Panc1 (cell line): Measurements from ENCODE around the gene NFIB. TPM values are rescaled to one million over a fixed set of nuclear protein-coding genes. Genes with fewer than 3 reads are reported as not detected.

ENCODE experiments used
- ATAC-seq: fragments of 200-7000 bp; cut with Tn5 transposase; 2 replicates; pipeline ENCODE4 v1.9.1; 2020; ENCODE audit warnings: mild to moderate bottlenecking, moderate library complexity
- BruUV-seq: library from RNA; stranded (reverse); fragments of 400-500 nt; replicated peaks from 2 replicates; lab custom pipeline; 2021; lab: Mats Ljungman, UMichigan
- CTCF ChIA-PET: fragments of 300-600 bp; sonication (Branson Sonifier 250); formaldehyde crosslinking; loops from one replicate; lab custom pipeline; 2022; ENCODE audit warnings: antibody characterized with exemption; lab: Charles Lee
- POLR2A ChIA-PET: fragments of 300-600 bp; sonication (Branson Sonifier 250); formaldehyde crosslinking; loops from one replicate; lab custom pipeline; 2022; ENCODE audit warnings: antibody characterized with exemption; lab: Charles Lee
- DNase-seq: peaks from one replicate; pipeline ENCODE4 v3.0.0-alpha.2; 2010; ENCODE audit warnings: low read depth, low spot score
- H3K27ac ChIP-seq: 2 replicates; pipeline ENCODE4 v1.5.1; 2011; ENCODE audit warnings: mild to moderate bottlenecking, low read length, inconsistent platforms
- H3K27me3 ChIP-seq: fragments of 200-500 bp; sonication (Bioruptor generic); 2 replicates; pipeline ENCODE4 v1.6.0; 2014; ENCODE audit warnings: low read length, inconsistent platforms; ENCODE audit not compliant: control insufficient read depth, insufficient read depth
- H3K36me3 ChIP-seq: fragments of 200-500 bp; sonication (Bioruptor generic); 2 replicates; pipeline ENCODE4 v1.5.1; 2014; ENCODE audit warnings: inconsistent platforms, mild to moderate bottlenecking, low read length, moderate library complexity; ENCODE audit not compliant: control insufficient read depth, insufficient read depth
- H3K4me1 ChIP-seq: 2 replicates; pipeline ENCODE4 v1.5.1; 2011; ENCODE audit warnings: inconsistent platforms, mild to moderate bottlenecking, low read length, moderate library complexity; ENCODE audit not compliant: control insufficient read depth, insufficient read depth
- H3K4me3 ChIP-seq, 2 experiments: 2 replicates each; pipeline ENCODE4 v1.5.1; 2011 to 2012; ENCODE audit warnings: low read depth in 2 of 2, low read length in 2 of 2, mild to moderate bottlenecking in 2 of 2, inconsistent platforms in 1 of 2, moderate library complexity in 1 of 2
- H3K9me3 ChIP-seq: fragments of 200-500 bp; sonication (Bioruptor generic); 2 replicates; pipeline ENCODE4 v1.5.1; 2014; ENCODE audit warnings: low read depth, mild to moderate bottlenecking, inconsistent platforms, low read length, moderate library complexity; ENCODE audit not compliant: control insufficient read depth, insufficient read depth
- POLR2AphosphoS5 ChIP-seq: IDR thresholded peaks from 2 replicates; pipeline ENCODE4 v1.6.1; 2012; ENCODE audit warnings: mild to moderate bottlenecking, low read depth, low read length, moderate library complexity
- REST ChIP-seq, 2 experiments: IDR thresholded peaks; 2 replicates each; pipeline ENCODE4 v1.6.1; 2011 to 2012; ENCODE audit warnings: low read depth in 2 of 2, control low read depth in 1 of 2, low read length in 1 of 2, mild to moderate bottlenecking in 1 of 2, moderate library complexity in 1 of 2; ENCODE audit not compliant: insufficient read depth in 1 of 2
- SIN3A ChIP-seq: IDR thresholded peaks from 2 replicates; pipeline ENCODE4 v1.6.1; 2012; ENCODE audit warnings: low read depth, mild to moderate bottlenecking, low read length, moderate library complexity, borderline replicate concordance; ENCODE audit not compliant: insufficient read depth
- TCF7L2 ChIP-seq: IDR thresholded peaks from 2 replicates; pipeline ENCODE4 v1.6.1; 2011; ENCODE audit warnings: mild to moderate bottlenecking, low read depth, low read length, inconsistent platforms
- in situ Hi-C: cut with HindIII; loops from 2 replicates; pipeline ENCODE4 v1.10.0; 2016; ENCODE audit warnings: low sequenced_read_pairs, low pct_unique_long_range_greater_than_20kb
- intact Hi-C: fragments of 100-400 bp; cut with micrococcal nuclease; formaldehyde crosslinking; loops from one replicate; pipeline ENCODE4 v1.10.0; 2022; ENCODE audit not compliant: unreplicated experiment
- total RNA-seq: library from RNA; stranded (reverse); gene quantifications from one replicate; pipeline ENCODE4 v1.2.1, GENCODE V29; 2021; ENCODE audit not compliant: unreplicated experiment
- TF ChIP-seq, protein P1 (sequence below): fragments of 450-650 bp; IDR thresholded peaks from 2 replicates; pipeline ENCODE4 v1.5.1; 2017; ENCODE audit warnings: mild to moderate bottlenecking

The NFIB gene
- total RNA-seq, 1 experiment from 2014 or later = 26.7 TPM

DNA sequence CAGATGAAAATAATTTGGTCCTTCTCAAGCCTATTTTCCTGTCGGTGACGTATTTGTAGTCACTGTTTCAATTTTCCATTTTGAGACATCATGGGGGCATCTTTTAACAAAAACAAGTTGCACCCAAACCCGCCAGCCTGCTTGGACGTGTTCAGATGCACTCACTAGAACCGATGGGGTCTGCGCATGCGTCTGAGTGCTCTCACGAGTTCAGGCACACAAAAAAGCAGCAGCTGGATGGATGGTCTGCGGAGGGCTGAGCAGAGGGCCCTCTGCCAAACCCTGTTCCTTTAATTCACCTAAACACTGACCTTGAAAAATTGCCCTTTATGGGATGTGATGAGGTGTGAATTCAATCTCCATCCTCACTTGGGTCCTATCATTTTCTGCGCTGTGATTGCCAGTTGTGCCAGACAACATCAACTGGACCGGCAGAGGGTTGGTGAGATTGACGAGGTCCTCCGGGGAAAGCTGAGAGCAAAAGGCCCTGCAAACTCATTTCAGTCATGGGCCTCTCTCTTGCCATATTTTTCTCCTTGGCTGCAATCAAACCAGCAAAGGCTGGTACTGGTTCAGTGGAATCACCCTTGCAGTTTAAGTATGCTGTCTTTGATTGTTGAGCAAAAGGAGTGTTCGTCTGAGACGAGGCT, 251.9 kb downstream of the NFIB start:
- H3K27ac ChIP-seq = no peak overlapping the region
- intact Hi-C loops = no loop called here
- DNase-seq = no peak

GRCh38 chr9:14058325-14058688, 255.6 kb downstream of the NFIB start:
- in situ Hi-C loops = no loop called here

More for the DNA sequence above, 251.9 kb downstream of the NFIB start:
- ChIA-PET CTCF (no interaction called here), POLR2A (no interaction called here)
- in situ Hi-C loops = no loop called here
- Histone ChIP-seq H3K9me3 (no peaks in the 10 kb centered on the region), H3K36me3 (no peaks in the 10 kb centered on the region), H3K4me3 (no peak overlapping the region), H3K4me1 (no peaks in the 10 kb centered on the region), H3K27me3 (no peaks in the 10 kb centered on the region)
- BruUV-seq = no TSS peak
- no peak for TF ChIP-seq SIN3A
- ATAC-seq = no peak

More at GRCh38 chr9:14058325-14058688, 255.6 kb downstream of the NFIB start:
- ATAC-seq (no peak), DNase-seq (no peak)
- ChIA-PET POLR2A (no interaction called here), CTCF (no interaction called here)
- Histone ChIP-seq H3K4me3 (no peak overlapping the region), H3K9me3 (no peaks in the 10 kb centered on the region), H3K36me3 (no peaks in the 10 kb centered on the region), H3K27ac (no peak overlapping the region), H3K4me1 (no peaks in the 10 kb centered on the region), H3K27me3 (no peaks in the 10 kb centered on the region)
- TF ChIP-seq POLR2AphosphoS5 = no peak
- no peak for TF ChIP-seq REST (IDR thresholded peaks at IDR 0.05; ENCODE audit: insufficient read depth in 1 of 2, low read depth in 2 of 2, low read length in 1 of 2)
- no peak for TF ChIP-seq SIN3A
- no peak for TF ChIP-seq TCF7L2
- TF ChIP-seq, protein P1, sequence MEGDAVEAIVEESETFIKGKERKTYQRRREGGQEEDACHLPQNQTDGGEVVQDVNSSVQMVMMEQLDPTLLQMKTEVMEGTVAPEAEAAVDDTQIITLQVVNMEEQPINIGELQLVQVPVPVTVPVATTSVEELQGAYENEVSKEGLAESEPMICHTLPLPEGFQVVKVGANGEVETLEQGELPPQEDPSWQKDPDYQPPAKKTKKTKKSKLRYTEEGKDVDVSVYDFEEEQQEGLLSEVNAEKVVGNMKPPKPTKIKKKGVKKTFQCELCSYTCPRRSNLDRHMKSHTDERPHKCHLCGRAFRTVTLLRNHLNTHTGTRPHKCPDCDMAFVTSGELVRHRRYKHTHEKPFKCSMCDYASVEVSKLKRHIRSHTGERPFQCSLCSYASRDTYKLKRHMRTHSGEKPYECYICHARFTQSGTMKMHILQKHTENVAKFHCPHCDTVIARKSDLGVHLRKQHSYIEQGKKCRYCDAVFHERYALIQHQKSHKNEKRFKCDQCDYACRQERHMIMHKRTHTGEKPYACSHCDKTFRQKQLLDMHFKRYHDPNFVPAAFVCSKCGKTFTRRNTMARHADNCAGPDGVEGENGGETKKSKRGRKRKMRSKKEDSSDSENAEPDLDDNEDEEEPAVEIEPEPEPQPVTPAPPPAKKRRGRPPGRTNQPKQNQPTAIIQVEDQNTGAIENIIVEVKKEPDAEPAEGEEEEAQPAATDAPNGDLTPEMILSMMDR = no peak
- BruUV-seq = no TSS peak
- intact Hi-C loops = no loop called here
